ENCODE data around the gene ZAP70.

ZAP70 gene

GRCh38 chr2:97713296-97714083 lies at the start of gene ZAP70:
ZAP70 (plus strand) TSS chr2:97713576; CDS start chr2:97724037, 10,461 bp downstream.
- ChIA-PET POLR2A (no interaction called here), CTCF (interaction anchor here (1.0 to 1.1 kb wide), 2 partner anchors 27 to 169 kb away, joined by 3 read pairs; no protein-coding TSS in a partner anchor)
- TF ChIP-seq L3MBTL2 (conservative IDR thresholded peaks at IDR 0.05) (no peak), CTBP1 (IDR thresholded peaks at IDR 0.05; ENCODE audit: borderline replicate concordance) (no peak), FOXK2 (IDR thresholded peaks at IDR 0.05) (no peak), ZNF384 (IDR thresholded peaks at IDR 0.05) (no peak), FOXA1 (IDR thresholded peaks at IDR 0.05) (no peak), TARDBP (IDR thresholded peaks at IDR 0.05) (no peak), ARNT (IDR thresholded peaks at IDR 0.05) (no peak), ELF4 (IDR thresholded peaks at IDR 0.05) (no peak), FOXM1 (IDR thresholded peaks at IDR 0.05; ENCODE audit: borderline replicate concordance) (no peak), SUZ12 (IDR thresholded peaks at IDR 0.05) (no peak), SP1 (IDR thresholded peaks at IDR 0.05) (no peak), LEF1 (IDR thresholded peaks at IDR 0.05; ENCODE audit: borderline replicate concordance) (no peak), HDGF (IDR thresholded peaks at IDR 0.05; ENCODE audit: borderline replicate concordance) (no peak), NFRKB (IDR thresholded peaks at IDR 0.05) (no peak), BHLHE40 (IDR thresholded peaks at IDR 0.05; ENCODE audit: borderline replicate concordance) (no peak)
- TF ChIP-seq, protein P1, sequence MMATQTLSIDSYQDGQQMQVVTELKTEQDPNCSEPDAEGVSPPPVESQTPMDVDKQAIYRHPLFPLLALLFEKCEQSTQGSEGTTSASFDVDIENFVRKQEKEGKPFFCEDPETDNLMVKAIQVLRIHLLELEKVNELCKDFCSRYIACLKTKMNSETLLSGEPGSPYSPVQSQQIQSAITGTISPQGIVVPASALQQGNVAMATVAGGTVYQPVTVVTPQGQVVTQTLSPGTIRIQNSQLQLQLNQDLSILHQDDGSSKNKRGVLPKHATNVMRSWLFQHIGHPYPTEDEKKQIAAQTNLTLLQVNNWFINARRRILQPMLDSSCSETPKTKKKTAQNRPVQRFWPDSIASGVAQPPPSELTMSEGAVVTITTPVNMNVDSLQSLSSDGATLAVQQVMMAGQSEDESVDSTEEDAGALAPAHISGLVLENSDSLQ (IDR thresholded peaks at IDR 0.05): no peak
- DNase-seq (ENCODE audit: extremely low spot score): no peak

- POLR2A ChIA-PET: interaction anchor here (0.6 to 5.2 kb wide), 15 partner anchors 8 to 78 kb away, joined by 3 to 164 read pairs (median 9); partner anchors contain the start of genes ANKRD36B and COX5B
- CTCF ChIA-PET: interaction anchor here (1.4 to 1.9 kb wide), 2 partner anchors 34 to 77 kb away, joined by 5 to 11 read pairs; no protein-coding TSS in a partner anchor
- DNase-seq (ENCODE audit: extremely low spot score): no peak
- TF ChIP-seq FOXM1 (IDR thresholded peaks at IDR 0.05; ENCODE audit: borderline replicate concordance): peak; percentile 64; the same call in 1 of the 2 replicates
- TF ChIP-seq, protein P1 (IDR thresholded peaks at IDR 0.05): no peak
Measured at GRCh38 chr2:97663626-97663961, 49.8 kb upstream of the ZAP70 start.

- no peak for TF ChIP-seq BHLHE40 (IDR thresholded peaks at IDR 0.05; ENCODE audit: borderline replicate concordance)
- TF ChIP-seq TARDBP (IDR thresholded peaks at IDR 0.05): no peak
- no peak for TF ChIP-seq FOXM1 (IDR thresholded peaks at IDR 0.05; ENCODE audit: borderline replicate concordance)
- no peak for TF ChIP-seq FOXA1 (IDR thresholded peaks at IDR 0.05)
- peak; percentile 44; the same call in 1 of the 2 replicates for TF ChIP-seq ELF4 (IDR thresholded peaks at IDR 0.05)
- TF ChIP-seq CTBP1 (IDR thresholded peaks at IDR 0.05; ENCODE audit: borderline replicate concordance): no peak
- TF ChIP-seq ZNF384 (IDR thresholded peaks at IDR 0.05): no peak
- no peak for TF ChIP-seq SP1 (IDR thresholded peaks at IDR 0.05)
- TF ChIP-seq HDGF (IDR thresholded peaks at IDR 0.05; ENCODE audit: borderline replicate concordance): no peak
- no peak for TF ChIP-seq FOXK2 (IDR thresholded peaks at IDR 0.05)
- no peak for TF ChIP-seq LEF1 (IDR thresholded peaks at IDR 0.05; ENCODE audit: borderline replicate concordance)
- no peak for TF ChIP-seq ARNT (IDR thresholded peaks at IDR 0.05)
- peak; percentile 82 for TF ChIP-seq L3MBTL2 (conservative IDR thresholded peaks at IDR 0.05)
- TF ChIP-seq SUZ12 (IDR thresholded peaks at IDR 0.05): no peak
- no peak for TF ChIP-seq NFRKB (IDR thresholded peaks at IDR 0.05)
- TF ChIP-seq, protein P1 (IDR thresholded peaks at IDR 0.05): peak; percentile 98
- DNase-seq (ENCODE audit: extremely low spot score): peak; percentile 96
- POLR2A ChIA-PET: interaction anchor here (0.5 to 5.2 kb wide), 14 partner anchors 9 to 78 kb away, joined by 3 to 164 read pairs (median 10); partner anchors contain the start of genes ANKRD36B and COX5B
- CTCF ChIA-PET: interaction anchor here (0.8 to 1.9 kb wide), 7 partner anchors 11 to 77 kb away, joined by 3 to 11 read pairs (median 5); partner anchors contain the start of gene COX5B
Measured at GRCh38 chr2:97663962-97664635, 49.3 kb upstream of the ZAP70 start, which contains the start of gene ACTR1B. ACTR1B (minus strand) TSS chr2:97664044; CDS start chr2:97663890, 154 bp downstream.

DNA sequence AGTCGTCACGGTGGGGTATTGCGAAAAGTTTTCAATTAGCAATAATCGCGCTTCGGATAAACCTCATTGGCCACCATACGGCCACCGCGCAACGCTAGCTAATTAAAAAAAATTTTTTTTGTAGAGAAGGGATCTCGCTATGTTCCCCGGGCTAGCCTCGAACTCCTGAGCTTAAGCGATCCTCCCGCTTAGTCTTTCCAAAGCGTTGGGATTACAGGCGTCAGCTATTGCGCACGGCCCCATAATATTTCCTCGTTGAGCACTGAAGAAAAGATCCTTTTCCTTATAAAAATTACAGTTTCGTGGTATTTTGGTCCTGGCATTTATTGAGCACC lies 48.8 kb upstream of the ZAP70 start:
- POLR2A ChIA-PET: interaction anchor here (0.5 to 5.2 kb wide), 14 partner anchors 9 to 77 kb away, joined by 3 to 164 read pairs (median 10); partner anchors contain the start of genes ANKRD36B and COX5B
- CTCF ChIA-PET: interaction anchor here (0.5 to 1.9 kb wide), 8 partner anchors 11 to 1460 kb away, joined by 3 to 11 read pairs (median 5); partner anchors contain the start of gene COX5B
- TF ChIP-seq LEF1 (IDR thresholded peaks at IDR 0.05; ENCODE audit: borderline replicate concordance): no peak
- no peak for DNase-seq (ENCODE audit: extremely low spot score)

DNA sequence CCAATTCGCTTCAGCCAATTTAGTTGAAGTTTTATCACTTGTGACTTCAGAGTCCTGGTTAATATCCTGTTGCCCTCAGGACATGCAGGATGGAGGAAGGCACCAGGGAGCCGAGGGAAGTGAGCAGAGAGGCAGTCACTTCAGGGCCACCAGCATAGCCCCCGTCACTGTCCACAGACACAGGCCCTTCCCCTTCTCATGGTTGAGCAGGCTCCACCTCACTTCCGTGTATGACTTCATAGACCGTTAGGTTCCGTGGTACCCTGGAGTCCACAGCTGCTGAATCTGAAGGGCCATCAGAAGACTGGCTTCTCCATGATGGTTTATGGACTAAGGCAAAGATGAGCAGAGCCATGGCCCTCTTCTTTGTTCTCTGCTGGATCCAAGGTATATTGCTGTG lies 43.9 kb upstream of the ZAP70 start, which contains the start of gene C2orf92:
Gene C2orf92, plus strand, starts transcription at position 266 of the 400 bp plus-strand sequence. Its CDS starts 76 bp downstream, at position 342.
- no peak for DNase-seq (ENCODE audit: extremely low spot score)
- CTCF ChIA-PET: interaction anchor here (0.6 kb wide), 1 partner anchor 30 kb away, joined by 3 read pairs; no protein-coding TSS in a partner anchor
- no peak for TF ChIP-seq HDGF (IDR thresholded peaks at IDR 0.05; ENCODE audit: borderline replicate concordance)
- no peak for TF ChIP-seq FOXA1 (IDR thresholded peaks at IDR 0.05)
- TF ChIP-seq FOXK2 (IDR thresholded peaks at IDR 0.05): no peak
- TF ChIP-seq BHLHE40 (IDR thresholded peaks at IDR 0.05; ENCODE audit: borderline replicate concordance): no peak
- TF ChIP-seq ELF4 (IDR thresholded peaks at IDR 0.05): no peak
- no peak for TF ChIP-seq SUZ12 (IDR thresholded peaks at IDR 0.05)
- TF ChIP-seq NFRKB (IDR thresholded peaks at IDR 0.05): no peak
- no peak for TF ChIP-seq SP1 (IDR thresholded peaks at IDR 0.05)
- POLR2A ChIA-PET: interaction anchor here (0.6 kb wide), 1 partner anchor 720 kb away, joined by 3 read pairs; no protein-coding TSS in a partner anchor

Measured in HEK293T (cell line).